MCF 10A (cell line): Measurements from ENCODE around the gene ENHO. TPM values are rescaled to one million over a fixed set of nuclear protein-coding genes. Genes with fewer than 3 reads are reported as not detected.

Experiments
- BruUV-seq: library from RNA; stranded (reverse); fragments of 400-500 nt; replicated peaks from 2 replicates; lab custom pipeline; 2021; lab: Mats Ljungman, UMichigan
- CTCF ChIA-PET: fragments of 300-600 bp; sonication (Branson Sonifier 250); formaldehyde crosslinking; extraction: SDS; loops from one replicate; lab custom pipeline; 2021; ENCODE audit warnings: antibody characterized with exemption, inconsistent platforms; lab: Yijun Ruan, JAX
- POLR2A ChIA-PET: fragments of 300-600, 350-650 bp; sonication (Branson Sonifier 250); formaldehyde crosslinking; extraction: SDS; loops from one replicate; lab custom pipeline; 2020; ENCODE audit warnings: antibody characterized with exemption, inconsistent platforms; lab: Yijun Ruan, JAX
- DNase-seq: peaks from one replicate; pipeline ENCODE4 v3.0.0-alpha.2; 2018; ENCODE audit not compliant: unreplicated experiment
- H3K27ac Mint-ChIP-seq: one replicate; pipeline ENCODE4 v1.8.0; 2022; ENCODE audit warnings: mild to moderate bottlenecking, low read depth, mixed read lengths; ENCODE audit not compliant: unreplicated experiment
- H3K27me3 Mint-ChIP-seq: one replicate; pipeline ENCODE4 v1.8.0; 2022; ENCODE audit warnings: mixed read lengths; ENCODE audit not compliant: insufficient read depth, unreplicated experiment
- H3K36me3 Mint-ChIP-seq: one replicate; pipeline ENCODE4 v1.8.0; 2022; ENCODE audit warnings: mild to moderate bottlenecking, moderate library complexity, mixed read lengths; ENCODE audit not compliant: insufficient read depth, unreplicated experiment
- H3K4me1 Mint-ChIP-seq: one replicate; pipeline ENCODE4 v1.8.0; 2022; ENCODE audit warnings: mixed read lengths; ENCODE audit not compliant: insufficient read depth, unreplicated experiment
- H3K4me3 Mint-ChIP-seq: one replicate; pipeline ENCODE4 v1.8.0; 2022; ENCODE audit warnings: mild to moderate bottlenecking, moderate library complexity, mixed read lengths; ENCODE audit not compliant: unreplicated experiment
- H3K9me3 Mint-ChIP-seq: one replicate; pipeline ENCODE4 v1.8.0; 2022; ENCODE audit warnings: mixed read lengths; ENCODE audit not compliant: unreplicated experiment
- intact Hi-C: fragments of 100-400 bp; cut with micrococcal nuclease; formaldehyde crosslinking; loops from 2 replicates; pipeline ENCODE4 v1.14.1; 2022
- total RNA-seq: library from RNA; stranded (reverse); gene quantifications from 2 replicates; pipeline ENCODE4 v1.2.3, GENCODE V29; 2022
- TF ChIP-seq, protein P1 (sequence below): fragments of 200-600 bp; IDR thresholded peaks from one replicate; pipeline ENCODE4 v1.8.0; 2022; ENCODE audit warnings: antibody characterized with exemption, mild to moderate bottlenecking; ENCODE audit not compliant: unreplicated experiment

Gene ENHO
- total RNA-seq, 1 experiment from 2014 or later, result not detected

DNA sequence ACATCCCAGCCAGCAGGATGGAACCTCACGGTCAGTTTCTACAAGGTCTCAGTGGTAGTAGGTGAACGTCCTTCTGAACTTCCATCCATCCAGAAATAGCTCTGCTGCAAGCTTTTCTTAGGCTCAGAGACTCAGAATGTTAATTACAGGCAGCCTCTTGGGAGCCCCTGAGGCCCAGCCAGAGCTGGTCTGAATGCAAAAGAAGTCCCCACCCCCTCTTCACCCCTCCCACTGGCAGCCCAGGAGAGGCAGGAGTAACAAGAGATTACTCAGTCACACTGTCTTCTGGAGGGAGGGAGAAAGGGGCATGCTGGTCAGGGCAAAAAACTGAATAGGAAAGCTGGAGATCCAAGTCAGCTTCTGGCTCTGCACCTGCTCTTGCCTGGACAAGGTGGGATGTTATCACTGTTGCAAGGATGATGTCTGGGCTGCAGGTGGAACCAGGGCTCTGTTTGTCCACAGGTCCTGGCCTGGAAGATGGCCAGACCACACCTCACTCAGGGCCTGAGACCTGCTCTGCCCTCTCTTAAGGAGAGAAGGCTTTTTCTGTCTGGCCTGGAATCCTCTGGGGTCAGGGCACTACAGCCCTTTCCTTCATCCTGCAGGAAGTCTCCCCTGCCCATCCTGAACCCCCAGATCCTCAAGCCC is 9.1 kb downstream of the ENHO start:
- H3K4me3 Mint-ChIP-seq, result no peak overlapping the region
- intact Hi-C loops, result no loop called here

DNA sequence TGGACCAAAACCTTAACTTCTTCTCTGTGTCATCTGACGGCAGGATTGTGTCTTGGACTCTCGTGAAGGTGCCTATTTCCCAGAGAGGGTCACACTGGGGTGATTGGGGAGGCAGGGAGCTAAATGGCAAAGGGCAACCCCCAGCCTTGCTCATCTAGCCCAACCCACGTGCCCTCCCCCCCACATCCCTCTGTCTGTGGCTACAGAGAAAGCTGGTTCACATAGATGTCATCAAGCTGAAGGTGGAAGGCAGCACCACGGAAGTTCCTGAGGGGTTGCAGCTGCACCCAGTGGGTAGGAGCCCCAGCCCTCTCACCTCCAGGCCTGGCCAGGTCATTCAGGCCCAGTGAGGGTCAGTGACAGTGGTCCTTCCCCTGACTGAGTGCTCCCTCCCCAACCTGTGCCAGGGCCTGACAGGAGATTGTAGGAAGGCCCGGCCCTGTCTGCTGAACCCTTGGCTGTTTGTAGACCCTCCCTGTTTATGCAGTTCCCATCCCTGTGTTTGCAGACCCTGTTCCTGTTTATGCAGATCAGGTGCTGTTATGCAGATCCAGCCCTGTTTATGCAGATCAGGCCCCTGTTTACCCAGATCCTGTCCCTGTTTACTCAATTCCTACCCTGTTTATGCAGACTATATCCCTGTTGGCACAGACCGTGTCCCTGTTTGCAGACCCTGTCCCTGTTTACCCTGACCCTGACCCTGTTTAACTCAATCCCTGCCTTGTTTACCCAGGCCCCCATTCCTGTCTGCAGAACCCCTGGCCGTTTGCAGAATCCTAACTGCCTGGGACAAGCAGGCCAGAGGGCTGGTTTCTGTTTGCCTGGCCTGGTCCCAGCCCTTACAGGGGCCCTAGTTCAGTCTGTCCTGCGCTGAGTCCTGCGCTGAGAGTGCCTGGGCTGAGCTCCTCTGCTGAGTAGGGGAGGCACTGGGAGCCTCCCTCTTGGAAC is 10.4 kb downstream of the ENHO start:
- no TSS peak for BruUV-seq
- ChIA-PET CTCF (interaction anchor here (0.8 to 1.4 kb wide), 2 partner anchors 16 to 108 kb away, joined by 3 to 4 read pairs; no protein-coding TSS in a partner anchor), POLR2A (interaction anchor here (0.5 kb wide), 1 partner anchor 119 kb away, joined by 3 read pairs; no protein-coding TSS in a partner anchor)
- TF ChIP-seq, protein P1, sequence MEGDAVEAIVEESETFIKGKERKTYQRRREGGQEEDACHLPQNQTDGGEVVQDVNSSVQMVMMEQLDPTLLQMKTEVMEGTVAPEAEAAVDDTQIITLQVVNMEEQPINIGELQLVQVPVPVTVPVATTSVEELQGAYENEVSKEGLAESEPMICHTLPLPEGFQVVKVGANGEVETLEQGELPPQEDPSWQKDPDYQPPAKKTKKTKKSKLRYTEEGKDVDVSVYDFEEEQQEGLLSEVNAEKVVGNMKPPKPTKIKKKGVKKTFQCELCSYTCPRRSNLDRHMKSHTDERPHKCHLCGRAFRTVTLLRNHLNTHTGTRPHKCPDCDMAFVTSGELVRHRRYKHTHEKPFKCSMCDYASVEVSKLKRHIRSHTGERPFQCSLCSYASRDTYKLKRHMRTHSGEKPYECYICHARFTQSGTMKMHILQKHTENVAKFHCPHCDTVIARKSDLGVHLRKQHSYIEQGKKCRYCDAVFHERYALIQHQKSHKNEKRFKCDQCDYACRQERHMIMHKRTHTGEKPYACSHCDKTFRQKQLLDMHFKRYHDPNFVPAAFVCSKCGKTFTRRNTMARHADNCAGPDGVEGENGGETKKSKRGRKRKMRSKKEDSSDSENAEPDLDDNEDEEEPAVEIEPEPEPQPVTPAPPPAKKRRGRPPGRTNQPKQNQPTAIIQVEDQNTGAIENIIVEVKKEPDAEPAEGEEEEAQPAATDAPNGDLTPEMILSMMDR, result no peak
- H3K9me3 Mint-ChIP-seq, result no peaks in the 10 kb centered on the region
- intact Hi-C loops, result no loop called here
- H3K4me3 Mint-ChIP-seq, result no peak overlapping the region
- H3K27me3 Mint-ChIP-seq, result peaks cover 16% of the 10 kb centered on the region
- peaks cover 10% of the 10 kb centered on the region for H3K36me3 Mint-ChIP-seq
- H3K27ac Mint-ChIP-seq, result no peak overlapping the region
- H3K4me1 Mint-ChIP-seq, result no peaks in the 10 kb centered on the region
- no peak for DNase-seq

More for the DNA sequence above, 9.1 kb downstream of the ENHO start:
- ChIA-PET POLR2A (interaction anchor here (0.6 kb wide), 1 partner anchor 55 kb away, joined by 3 read pairs; the partner anchor contains the start of genes DNAI1 and FAM219A), CTCF (interaction anchor here (0.6 to 1.4 kb wide), 7 partner anchors 10 to 134 kb away, joined by 3 to 5 read pairs (median 4); partner anchors contain the start of gene ENHO)
- no peak overlapping the region for H3K27ac Mint-ChIP-seq
- TF ChIP-seq, protein P1, result no peak
- H3K4me1 Mint-ChIP-seq, result no peaks in the 10 kb centered on the region
- H3K9me3 Mint-ChIP-seq, result no peaks in the 10 kb centered on the region
- no peak for DNase-seq
- peaks cover 10% of the 10 kb centered on the region for H3K36me3 Mint-ChIP-seq
- no TSS peak for BruUV-seq
- peaks cover 16% of the 10 kb centered on the region for H3K27me3 Mint-ChIP-seq

DNA sequence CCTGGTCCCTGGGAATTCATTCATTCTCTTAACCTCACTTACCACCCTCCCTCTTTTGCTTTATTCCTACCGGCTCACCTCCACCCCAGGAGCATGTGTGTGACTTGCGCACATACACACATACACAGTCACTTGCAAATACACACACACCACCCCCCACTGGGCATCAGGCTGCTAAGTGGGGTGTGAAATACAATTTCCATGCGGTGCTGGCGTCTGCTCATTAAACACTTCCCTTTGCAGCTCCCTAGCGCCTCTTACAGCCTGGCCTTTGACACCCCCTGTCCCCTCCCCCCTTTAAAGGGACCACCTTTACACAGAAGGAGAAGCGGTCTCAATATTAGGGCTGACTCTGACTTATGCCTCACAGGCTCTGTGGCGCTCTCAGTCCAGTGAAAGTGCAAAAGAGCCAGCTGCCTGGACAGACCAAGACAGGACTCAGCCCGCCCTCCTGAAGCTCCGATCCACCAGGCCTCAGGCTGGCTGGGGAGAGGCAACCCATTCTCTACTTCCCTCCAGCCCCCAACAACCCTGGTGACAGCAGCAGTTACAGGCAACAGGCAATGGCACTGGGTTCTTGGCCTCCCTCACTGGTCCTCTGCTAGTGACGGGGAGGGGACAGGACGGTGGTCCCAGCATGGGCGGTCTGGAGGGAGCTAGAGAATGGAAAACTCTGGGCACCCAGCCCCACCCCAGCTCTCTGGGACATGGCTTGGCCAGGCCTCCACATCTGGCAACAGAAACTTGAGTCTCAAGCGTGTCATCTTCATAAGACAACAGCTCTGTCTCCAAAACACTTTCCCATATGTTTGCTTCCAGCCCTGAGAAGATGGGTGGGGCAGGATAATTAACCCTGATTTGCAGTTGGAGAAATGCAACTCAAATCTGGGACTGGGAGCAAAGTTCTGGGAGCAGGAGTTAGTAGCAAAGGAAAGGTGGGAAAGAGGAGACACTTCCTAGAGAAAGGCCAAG is 12.0 kb downstream of the ENHO start:
- H3K9me3 Mint-ChIP-seq, result no peaks in the 10 kb centered on the region
- H3K27me3 Mint-ChIP-seq, result peaks cover 12% of the 10 kb centered on the region
- no peak for DNase-seq
- peaks cover 10% of the 10 kb centered on the region for H3K36me3 Mint-ChIP-seq
- BruUV-seq, result no TSS peak
- CTCF ChIA-PET, result interaction anchor here (0.7 to 2.5 kb wide), 5 partner anchors 9 to 106 kb away, joined by 3 to 6 read pairs (median 5); no protein-coding TSS in a partner anchor
- H3K4me1 Mint-ChIP-seq, result no peaks in the 10 kb centered on the region
- TF ChIP-seq, protein P1, result no peak
- no peak overlapping the region for H3K4me3 Mint-ChIP-seq
- POLR2A ChIA-PET, result interaction anchor here (0.6 to 1.2 kb wide), 2 partner anchors 9 to 87 kb away, joined by 3 read pairs; no protein-coding TSS in a partner anchor
- intact Hi-C loops, result no loop called here
- H3K27ac Mint-ChIP-seq, result no peak overlapping the region
